Epidermal melanocyte (primary cell): ENCODE data around the gene LHPP.

Experiments
- DNase-seq: peaks from one replicate; pipeline ENCODE4 v3.0.0; 2011; ENCODE audit warnings: low spot score; ENCODE audit not compliant: insufficient read length

The LHPP gene

DNA sequence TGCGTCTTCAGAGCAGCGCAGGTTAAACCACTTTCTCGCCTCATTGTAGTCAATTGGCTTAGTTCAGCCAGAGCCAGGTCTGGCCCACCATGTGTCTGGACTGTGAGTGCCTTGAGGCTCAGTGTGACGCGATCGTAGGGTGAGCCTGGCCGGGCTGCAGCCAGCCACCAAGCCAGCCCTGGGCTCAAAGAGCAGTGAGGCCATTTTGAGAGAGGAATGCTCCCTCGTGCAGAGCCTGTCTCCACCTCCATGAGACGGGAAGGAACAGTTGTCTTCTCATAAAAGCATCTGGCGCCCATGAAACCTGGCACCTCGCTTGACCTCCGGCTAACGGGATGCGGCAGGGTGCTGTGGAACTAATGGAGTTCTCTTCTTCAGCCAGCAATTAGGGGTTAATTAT is 34.5 kb downstream of the LHPP start:
- no peak for DNase-seq

DNA sequence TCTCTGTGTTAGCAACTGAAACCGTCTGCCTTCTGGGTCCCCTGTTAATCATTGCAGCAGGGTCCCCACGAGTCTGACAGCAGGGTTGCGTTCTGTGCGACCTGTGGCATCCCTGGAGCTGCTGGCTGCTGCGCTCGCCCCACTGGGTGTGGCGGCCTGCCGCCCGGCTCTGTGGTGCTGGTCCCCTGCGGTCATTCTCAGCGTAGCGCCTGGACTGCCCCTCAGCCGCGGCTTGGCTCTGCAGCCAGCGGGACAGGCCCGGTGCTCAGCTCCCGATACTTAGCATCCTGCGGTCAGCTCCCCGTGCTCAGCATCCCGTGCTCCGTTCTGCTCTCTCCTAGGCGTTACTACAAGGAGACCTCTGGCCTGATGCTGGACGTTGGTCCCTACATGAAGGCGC is 35.0 kb downstream of the LHPP start:
- DNase-seq: no peak

DNA sequence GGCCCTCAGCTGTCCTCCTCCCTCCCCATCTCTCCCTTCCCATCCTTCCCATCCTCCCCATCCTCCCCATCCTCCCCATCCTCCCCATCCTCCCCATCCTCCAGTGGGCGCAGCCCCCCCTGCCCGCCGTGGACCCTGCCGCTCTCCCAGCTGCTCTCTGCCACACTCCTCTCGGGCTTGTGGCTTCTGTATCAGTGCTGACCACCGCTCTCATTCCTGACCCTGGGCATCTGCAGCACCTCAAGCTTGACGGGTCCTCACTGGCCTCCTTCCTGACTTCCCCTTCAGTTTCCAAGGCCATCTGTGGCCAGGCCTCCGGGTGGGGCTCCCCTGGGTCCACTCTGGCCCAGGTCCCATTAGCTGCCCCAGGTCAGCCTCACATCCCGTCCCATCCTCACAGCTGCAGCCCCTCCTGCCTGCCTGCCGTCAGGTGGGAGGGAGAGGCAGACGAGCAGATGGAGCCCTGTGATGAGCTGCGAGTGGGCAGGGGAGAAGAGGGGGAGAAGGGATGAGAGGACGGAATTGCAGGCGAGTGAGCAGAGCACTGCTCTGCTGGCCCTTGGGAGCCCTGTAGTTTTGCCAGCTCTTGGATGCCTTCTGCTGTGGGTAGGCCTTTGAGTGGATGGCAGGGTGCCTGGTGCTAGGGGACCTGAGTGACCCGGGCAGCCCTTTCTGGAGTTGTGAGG is 35.7 kb downstream of the LHPP start:
- DNase-seq: no peak

DNA sequence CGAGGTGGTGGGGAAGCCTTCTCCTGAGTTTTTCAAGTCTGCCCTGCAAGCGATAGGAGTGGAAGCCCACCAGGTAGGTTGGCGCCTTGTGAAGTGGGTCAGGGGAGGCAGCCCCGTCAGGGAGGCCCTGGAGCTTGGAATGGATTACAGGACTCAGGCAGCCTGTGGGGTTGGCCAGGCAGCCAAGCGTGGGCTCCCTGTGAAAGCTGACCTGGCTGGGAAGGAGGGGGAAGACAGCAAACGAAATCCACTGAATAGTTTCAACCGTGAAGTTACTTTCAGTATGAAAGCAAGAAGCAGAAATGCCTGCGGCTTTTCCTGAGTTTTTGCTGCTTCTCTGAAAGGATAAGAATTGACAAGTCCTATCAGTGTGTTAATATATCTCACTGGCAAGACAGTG is 36.4 kb downstream of the LHPP start:
- no peak for DNase-seq

DNA sequence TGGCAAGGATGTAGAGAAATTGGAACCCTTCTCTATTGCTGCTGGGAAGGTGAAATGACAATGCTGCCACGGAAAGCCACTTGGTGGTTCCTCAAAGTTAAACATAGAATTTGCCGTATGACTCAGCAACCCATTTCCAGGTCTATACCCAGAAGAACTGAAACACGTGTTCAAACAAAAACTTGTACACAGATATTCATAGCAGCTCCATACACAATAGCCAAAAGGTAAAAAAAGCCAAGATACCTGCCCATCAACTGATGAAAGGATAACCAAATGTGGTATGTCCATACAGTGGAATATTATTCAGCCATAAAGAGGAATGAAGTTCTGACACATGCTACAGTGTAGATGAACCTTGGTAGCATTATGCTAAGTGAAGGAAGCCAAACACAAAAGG is 39.1 kb downstream of the LHPP start:
- no peak for DNase-seq

DNA sequence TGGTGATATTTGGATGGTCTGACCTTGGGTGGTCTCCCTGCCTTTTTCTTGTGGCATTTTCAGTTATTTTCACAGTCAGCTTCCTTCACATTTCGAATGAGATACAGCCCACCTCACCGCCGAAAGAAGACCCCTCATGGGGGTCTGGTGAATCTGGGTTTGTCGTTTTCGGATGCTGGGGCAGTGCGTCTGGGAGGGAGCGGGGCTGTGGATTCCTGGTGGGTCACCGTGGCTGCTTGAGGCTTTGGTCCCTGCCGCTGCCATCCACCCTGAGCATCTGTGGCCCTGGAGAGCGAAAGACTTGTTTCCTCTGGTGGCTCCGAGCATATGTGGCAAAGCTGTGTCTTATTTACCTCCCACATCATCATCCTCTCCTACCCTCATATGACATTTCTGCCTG is 43.1 kb downstream of the LHPP start:
- no peak for DNase-seq

DNA sequence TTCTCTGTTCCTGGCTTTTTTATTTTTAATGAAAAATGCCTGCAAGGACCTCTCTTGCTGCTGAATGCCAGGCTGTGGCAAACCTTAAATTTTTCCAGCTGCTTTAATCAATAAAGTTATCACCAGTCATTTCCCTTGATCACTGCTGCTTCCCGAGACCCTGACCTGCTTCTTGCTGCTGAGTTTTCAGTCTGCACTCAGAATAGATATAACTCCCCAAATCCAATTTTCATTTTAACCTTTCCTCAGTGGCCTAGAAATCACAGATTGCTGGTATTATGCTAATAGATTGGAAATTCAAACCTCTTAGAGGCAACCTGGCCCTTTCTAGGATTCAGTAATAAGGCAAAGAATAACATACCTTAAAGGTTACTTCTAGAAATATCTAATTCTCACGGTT is 43.7 kb downstream of the LHPP start:
- DNase-seq: no peak

DNA sequence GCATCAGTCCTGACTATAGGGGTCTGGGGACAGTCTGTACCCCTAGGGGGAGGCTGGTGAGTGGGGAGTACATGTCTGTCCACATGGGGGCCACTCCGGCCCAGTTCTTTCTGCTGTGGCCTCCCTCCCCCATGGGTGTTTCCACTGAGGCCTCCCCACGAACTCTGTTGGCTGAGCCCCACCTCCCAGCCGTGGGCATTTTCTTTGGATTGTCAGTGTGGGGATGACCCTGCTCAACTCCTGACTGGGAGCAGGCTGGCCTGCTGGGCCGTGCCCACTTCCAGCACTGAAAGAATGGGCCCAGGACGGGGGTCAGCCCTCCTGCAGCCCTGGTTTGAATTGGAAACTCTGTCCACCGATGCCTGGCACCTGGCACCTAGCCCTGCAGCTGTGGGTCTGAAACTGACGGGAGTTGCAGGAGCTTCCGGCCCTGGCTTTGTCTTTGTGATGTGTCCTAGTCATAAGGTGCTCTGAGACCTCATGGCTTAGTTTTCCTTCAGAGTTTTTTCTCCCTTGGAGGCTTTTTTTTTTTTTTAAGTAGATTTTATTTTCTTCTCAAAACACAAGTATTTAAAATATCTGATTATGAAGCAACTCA is 46.5 kb downstream of the LHPP start:
- no peak for DNase-seq

DNA sequence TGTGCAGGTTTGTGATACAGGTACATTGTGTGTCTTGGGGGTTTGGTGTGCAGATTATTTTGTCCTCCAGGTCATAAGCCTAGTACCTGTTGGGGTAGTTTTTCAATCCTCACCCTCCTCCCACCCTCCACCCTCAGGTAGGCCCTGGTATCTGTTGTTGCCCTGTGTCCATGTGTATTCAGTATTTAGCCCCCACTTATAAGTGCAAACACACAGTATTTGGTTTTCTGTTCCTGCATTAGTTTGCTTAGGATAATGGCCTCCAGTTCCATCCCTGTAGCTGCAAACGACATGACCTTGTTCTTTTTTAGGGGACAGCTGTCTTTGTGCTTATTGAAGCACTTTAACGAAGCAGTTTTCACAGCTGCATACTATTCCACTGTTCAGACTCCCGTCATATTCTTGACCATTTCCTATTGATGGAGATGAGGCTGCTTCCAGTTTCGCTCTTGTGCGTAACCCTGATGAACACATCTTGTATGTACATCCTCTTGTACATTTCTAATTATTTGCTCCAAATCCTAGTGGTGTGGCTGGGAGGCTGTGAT is 47.4 kb downstream of the LHPP start:
- no peak for DNase-seq

DNA sequence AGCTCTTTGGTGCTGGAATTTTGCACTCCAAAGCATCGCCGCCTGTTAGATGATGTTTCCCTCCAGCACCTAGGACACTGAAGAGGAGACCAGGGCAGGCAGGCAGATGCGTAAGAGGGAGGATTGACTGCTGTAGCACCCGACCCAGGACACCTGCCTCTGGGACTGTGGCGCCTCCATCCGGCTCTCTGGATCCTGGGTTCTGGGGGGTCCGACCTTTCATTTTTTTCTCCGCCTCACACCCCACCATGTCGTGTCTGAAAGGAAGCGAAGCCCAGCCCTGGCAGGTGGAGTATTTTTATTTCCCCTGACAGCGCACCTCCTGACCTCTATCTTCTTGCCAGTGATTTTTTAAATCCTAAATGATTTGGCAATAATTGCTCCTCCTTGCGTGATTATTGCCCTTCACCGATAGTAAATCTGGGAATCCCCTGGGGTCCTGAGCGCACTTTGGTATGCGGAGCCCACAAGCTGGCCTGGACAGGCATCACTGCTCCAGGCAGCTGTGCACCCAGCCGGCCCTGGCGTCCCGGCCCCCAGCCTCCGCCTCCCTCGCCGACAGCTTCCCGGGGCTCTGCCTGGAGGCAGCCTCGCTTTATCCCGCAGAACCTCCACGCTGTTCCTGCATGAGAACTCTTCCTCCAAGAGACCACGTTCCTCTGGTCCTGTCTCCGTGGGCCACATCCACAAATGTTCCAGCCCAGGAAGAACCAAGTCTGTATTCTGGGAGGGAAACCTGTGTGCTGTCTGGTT is 48.4 kb downstream of the LHPP start:
- DNase-seq: no peak

DNA sequence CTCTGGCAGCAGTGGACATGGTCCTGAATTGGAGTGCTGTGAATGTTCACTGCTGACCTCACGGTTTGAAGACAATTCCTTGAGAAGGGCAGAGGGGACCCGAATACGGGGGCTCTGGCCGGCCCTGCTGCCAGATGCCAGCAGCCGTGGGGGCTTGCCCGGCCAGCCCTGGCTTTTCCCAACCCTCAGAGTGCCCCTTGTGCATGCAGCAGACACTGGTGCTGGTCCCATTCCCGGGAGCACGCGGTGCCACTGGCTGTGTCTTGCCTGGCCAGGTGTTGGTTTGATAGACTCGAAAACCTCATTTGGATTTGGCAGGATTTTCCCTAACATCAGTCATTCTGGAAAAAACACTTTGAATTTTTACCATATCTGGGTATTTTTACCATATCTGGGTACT is 49.1 kb downstream of the LHPP start:
- DNase-seq: no peak

DNA sequence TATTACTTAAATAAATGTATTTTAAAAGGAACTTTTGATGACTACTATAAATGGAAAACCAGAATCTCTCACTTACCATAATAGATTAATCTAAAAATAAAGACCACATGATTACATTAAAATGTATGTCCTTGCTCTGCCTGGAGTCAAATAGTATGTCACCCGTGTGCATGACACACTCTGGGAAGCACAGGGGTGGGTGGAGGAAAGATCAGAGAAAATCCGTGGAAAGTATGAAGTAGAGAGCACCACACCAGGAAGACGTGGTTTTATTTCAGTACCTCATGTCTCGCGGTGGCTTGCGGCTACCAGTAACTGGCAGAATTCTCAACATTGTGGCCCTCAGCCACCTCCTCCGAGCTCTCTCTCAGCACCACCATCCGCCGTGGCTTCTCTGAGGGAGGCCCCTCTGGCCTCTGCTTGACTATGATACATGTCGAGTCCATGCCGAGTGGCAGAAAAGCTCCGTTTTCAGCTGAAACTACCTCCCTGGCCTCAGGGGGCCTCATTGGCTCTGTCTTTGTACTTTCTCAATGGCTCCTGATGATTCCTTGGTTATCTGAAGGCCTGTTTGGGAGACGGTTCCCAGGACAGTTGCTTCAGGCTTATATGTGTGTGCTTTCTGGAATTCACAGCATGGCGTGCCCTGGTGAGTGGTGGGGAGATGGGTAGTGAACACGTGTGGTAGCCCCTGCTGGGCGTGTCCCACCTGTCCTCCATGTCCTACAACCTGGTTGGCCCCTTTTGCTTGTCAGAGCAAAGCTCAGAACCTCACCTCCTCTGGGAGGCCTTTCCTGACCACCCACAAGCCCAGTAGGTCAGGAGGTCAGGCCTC is 49.8 kb downstream of the LHPP start:
- DNase-seq: no peak

DNA sequence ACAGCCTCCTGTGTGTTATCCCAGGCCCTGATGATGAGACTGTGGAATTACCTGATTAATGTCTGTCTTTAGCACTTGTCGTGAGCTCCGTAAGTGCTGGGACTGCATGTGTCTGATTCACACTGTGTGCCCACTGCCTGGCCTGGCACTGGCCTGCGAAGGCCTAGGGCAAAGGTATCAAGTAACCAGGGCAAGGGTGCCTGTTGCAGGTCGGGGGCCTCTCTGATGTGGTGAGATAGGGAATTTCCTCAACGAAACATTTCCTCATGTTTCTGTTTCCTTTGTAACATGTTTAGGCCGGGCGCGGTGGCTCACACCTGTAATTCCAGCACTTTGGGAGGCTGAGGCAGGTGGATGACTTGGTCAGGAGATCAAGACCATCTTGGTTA is 50.4 kb downstream of the LHPP start:
- DNase-seq: no peak

DNA sequence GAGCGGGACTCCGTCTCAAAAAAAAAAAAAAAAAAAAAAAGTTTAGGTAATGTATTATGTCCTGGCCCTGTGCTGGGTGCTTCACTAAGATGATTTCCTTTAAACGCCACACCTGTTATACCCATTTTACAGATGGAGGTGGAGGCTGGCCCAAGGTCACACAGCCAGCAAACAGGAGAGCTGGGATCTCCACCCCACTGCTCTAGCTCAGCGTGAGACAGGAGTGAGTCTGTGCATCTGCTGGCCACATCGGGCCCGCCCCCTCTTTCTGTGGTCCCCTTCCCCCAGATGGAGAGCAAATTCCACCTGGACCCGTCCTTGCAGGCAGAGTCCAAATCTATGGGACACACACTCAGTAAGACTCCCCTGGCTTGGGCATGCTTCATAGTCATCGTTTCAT is 51.0 kb downstream of the LHPP start:
- no peak for DNase-seq

DNA sequence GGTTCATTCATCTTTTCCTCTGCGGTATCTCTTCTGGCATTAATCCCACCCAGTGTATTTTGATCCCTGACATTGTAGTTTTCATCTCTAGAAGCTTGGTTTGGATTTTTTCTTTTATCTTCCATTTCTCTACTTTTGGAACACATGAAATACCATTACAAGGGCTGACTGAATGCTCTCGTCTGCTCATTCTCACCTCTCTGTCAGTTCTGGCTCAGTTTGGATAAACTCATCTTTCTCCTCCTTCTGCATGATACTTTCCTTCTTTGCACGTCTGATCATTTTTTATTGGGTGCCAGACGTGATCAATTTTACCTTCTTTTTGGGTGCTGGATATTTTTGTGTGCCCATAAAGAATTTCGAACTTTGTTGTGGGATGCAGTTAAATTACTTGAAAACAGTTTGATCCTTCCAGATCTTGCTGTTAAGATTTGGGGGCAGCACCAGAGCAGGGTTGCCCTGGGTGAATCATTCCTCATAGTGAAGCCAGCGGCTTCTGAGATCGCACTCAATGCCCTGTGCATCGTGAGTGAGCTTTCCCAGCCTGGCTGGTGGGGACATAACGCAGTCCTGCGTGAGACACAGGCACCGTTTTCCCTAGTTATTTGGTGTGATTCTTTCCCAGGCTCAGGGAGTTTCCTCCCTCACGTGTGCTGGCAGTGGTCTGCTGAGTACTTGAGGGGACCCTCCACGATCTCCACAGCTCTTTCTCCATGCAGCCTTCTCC is 53.8 kb downstream of the LHPP start:
- no peak for DNase-seq

DNA sequence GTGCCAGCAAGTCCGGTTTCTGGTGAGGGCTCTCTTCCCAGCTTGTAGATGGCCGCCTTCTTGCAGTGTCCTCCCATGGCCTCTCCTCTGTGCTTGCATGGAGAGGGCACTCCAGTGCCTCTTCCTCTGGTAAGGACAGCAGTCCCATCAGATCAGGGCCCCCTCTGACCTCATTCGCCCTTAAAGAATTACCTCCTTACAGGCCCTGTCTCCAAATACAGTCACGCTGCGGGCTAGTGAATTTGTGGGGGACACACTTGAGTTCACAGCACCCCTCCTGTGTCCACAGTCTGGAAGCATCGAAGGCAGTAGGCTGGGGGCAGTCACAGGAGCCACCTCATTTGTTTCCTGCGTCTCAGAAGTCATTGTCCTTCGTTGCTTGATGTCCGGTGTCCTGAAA is 54.6 kb downstream of the LHPP start:
- DNase-seq: no peak

DNA sequence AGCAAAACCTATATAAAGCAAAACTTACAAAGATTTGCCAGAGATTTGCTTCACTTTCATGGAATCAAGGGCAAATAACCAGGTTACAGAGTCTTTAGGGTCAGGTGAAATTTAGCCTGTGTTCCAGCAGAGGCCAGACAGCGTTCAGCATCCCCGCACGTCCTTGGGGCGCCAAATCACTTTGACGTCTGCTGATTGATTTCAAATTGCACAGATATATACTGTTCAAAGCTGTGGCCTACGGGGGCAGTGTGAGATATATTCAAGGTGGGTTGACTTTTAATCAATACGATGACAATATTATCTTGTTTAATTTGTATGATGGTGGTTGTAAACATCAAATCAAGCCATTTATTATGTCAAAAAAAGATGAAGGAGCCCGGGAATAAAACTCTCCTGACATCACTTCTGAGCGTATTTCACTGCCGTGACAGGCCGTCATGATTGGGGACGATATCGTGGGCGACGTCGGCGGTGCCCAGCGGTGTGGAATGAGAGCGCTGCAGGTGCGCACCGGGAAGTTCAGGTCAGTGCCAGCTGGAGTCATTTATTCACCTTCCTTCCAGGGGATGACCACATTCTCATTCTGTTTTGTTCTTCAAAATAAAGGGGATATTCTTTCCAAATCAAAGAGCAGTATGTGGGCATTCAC is 55.2 kb downstream of the LHPP start:
- DNase-seq: no peak

DNA sequence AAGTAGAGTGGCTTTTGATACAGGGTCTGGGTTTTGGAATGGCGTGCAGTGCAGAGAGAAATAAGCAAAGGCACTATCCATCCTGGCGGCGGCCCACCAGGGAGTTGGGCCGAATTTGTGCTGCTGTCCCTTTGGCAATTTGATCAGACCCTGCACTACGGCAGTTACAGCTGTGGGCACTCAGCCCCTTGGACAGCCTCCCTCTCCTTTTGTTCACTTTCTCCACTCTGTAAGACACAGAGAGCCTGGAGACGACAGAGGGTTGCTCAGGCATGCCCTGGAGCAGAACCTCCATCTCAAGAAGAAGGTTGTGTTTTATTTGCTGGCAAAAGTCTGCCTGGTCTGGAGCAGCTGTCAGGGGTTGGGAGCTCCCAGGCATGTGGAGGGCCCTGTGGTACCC is 55.8 kb downstream of the LHPP start:
- DNase-seq: no peak

DNA sequence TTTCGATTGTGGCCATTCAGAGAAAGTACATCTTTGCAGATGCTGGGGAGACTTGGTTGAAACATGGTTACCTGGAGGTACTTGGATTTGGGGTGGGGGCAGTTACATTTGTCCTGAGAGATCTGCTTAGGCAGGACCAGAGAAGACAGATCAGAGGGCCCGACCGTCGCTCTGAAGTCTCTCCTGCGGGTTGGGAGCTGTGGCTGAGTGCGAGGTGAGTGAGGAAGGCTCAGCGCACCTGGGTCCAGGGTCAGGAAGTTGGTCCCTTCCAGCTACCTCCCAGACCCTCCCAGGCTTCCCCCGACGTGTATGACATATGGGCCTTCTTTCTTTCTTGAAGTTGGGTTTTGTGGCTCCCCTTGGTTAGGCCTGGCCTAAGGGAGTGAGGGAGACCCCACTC is 56.3 kb downstream of the LHPP start:
- no peak for DNase-seq

DNA sequence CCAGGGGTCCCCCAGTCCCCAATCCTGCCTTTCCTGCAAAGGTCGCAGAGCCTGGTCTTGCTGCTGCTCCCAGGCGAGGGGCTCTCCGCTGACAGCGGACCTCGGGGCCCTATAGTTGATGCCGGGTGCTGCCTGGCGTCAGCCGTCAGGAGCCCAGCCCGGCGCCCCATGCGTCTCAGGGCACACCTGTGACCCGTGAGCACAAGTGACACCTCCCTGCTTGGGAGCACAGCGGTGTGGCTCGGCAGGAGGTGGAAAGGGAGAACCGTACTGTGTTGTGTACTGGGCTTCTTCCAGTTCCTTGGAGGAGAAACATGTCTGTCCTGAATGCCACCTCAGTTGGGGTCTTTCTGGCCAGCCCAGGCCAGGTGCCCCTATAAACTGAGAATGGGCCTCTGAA is 56.7 kb downstream of the LHPP start:
- no peak for DNase-seq
